PC-9 (cell line): Measurements from ENCODE around the gene PNPLA7. TPM values are rescaled to one million over a fixed set of nuclear protein-coding genes. Genes with fewer than 3 reads are reported as not detected.

Experiments
- BruUV-seq: library from RNA; stranded (reverse); fragments of 400-500 nt; replicated peaks from 2 replicates; lab custom pipeline; 2021; lab: Mats Ljungman, UMichigan
- CTCF ChIA-PET: fragments of 300-600 bp; sonication (Branson Sonifier 250); formaldehyde crosslinking; loops from one replicate; lab custom pipeline; 2022; ENCODE audit warnings: antibody characterized with exemption; lab: Charles Lee
- POLR2A ChIA-PET: fragments of 300-600 bp; sonication (Branson Sonifier 250); formaldehyde crosslinking; loops from one replicate; lab custom pipeline; 2022; ENCODE audit warnings: antibody characterized with exemption; ENCODE audit not compliant: unreplicated experiment; lab: Charles Lee
- DNase-seq, 2 experiments: peaks; one replicate each; pipeline versions ENCODE4 v3.0.0 to v3.0.0-alpha.2; 2015 to 2022; ENCODE audit warnings: mixed read lengths in 1 of 2
- H2AFZ ChIP-seq: fragments of 200-600 bp; sonication (generic); 2 replicates; pipeline ENCODE4 v1.8.1; 2017; ENCODE audit warnings: antibody characterized with exemption
- H3F3A ChIP-seq: fragments of 200-600 bp; sonication (generic); 2 replicates; pipeline ENCODE4 v1.8.1; 2017; ENCODE audit warnings: antibody characterized with exemption, mild to moderate bottlenecking, low read depth; ENCODE audit not compliant: insufficient read depth
- H3K27ac ChIP-seq: fragments of 200-600 bp; sonication (generic); 2 replicates; pipeline ENCODE4 v1.6.1; 2016; ENCODE audit warnings: mixed run types
- H3K27me3 ChIP-seq: fragments of 200-600 bp; sonication (generic); 2 replicates; pipeline ENCODE4 v1.6.1; 2016; ENCODE audit warnings: low read depth, mixed run types; ENCODE audit not compliant: insufficient read depth
- H3K36me3 ChIP-seq: fragments of 200-600 bp; sonication (generic); 2 replicates; pipeline ENCODE4 v1.6.1; 2016; ENCODE audit warnings: low read depth, mixed run types
- H3K4me1 ChIP-seq: fragments of 200-600 bp; sonication (generic); replicated peaks from 2 replicates; pipeline ENCODE4 v1.6.1; 2016; ENCODE audit warnings: mixed run types; ENCODE audit not compliant: insufficient read depth
- H3K4me2 ChIP-seq: fragments of 200-600 bp; sonication (generic); 2 replicates; pipeline ENCODE4 v1.6.1; 2017; ENCODE audit warnings: mixed run types
- H3K4me3 ChIP-seq: fragments of 200-600 bp; sonication (generic); 2 replicates; pipeline ENCODE4 v1.6.1; 2016; ENCODE audit warnings: mixed run types
- H3K79me2 ChIP-seq: fragments of 200-600 bp; sonication (generic); 2 replicates; pipeline ENCODE4 v1.6.1; 2017; ENCODE audit warnings: low read depth, mixed run types
- H3K9me2 ChIP-seq: fragments of 200-600 bp; sonication (generic); 2 replicates; pipeline ENCODE4 v1.8.1; 2017; ENCODE audit warnings: mild to moderate bottlenecking; ENCODE audit not compliant: insufficient read depth
- H3K9me3 ChIP-seq: fragments of 200-600 bp; sonication (generic); 2 replicates; pipeline ENCODE4 v1.8.1; 2016; ENCODE audit warnings: low read depth; ENCODE audit not compliant: insufficient read depth
- H4K20me1 ChIP-seq: fragments of 200-600 bp; sonication (generic); 2 replicates; pipeline ENCODE4 v1.8.1; 2017; ENCODE audit not compliant: insufficient read depth
- EZH2 ChIP-seq: fragments of 200-600 bp; sonication (generic); IDR thresholded peaks from 2 replicates; pipeline ENCODE4 v1.8.0; 2017; ENCODE audit warnings: antibody characterized with exemption, low read depth
- intact Hi-C: fragments of 100-400 bp; cut with micrococcal nuclease; formaldehyde crosslinking; loops from one replicate; pipeline ENCODE4 v1.10.0; 2022; ENCODE audit not compliant: unreplicated experiment
- total RNA-seq: library from RNA; stranded (reverse); gene quantifications from 2 replicates; pipeline ENCODE4 v1.2.3, GENCODE V29; 2021
- TF ChIP-seq, protein P1 (sequence below): fragments of 200-600 bp; sonication (generic); conservative IDR thresholded peaks from 2 replicates; pipeline ENCODE4 v1.6.1; 2017; ENCODE audit warnings: mixed run types, antibody characterized with exemption, mild to moderate bottlenecking, moderate library complexity

Gene PNPLA7
- total RNA-seq, 1 experiment from 2014 or later: 1.9 TPM

DNA sequence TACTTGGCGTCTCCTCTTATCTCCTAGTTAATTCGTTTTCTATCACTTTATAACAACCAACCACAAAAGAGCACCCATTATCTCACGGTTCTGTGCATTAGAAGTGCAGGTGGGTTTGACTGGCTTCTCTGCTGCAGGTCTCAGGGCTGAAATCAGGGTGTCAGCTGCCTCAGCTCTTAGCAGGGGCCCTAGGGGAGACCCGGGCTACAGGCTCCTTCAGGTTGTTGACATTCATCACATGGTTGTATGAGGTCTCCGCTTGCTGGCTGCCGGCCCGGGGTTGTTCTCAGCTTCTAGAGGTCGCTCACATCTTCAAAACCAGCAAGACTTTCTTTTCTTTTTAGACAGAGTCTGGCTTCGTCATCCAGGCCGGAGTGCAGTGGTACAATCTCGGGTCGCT is 43.0 kb upstream of the PNPLA7 start:
- Histone ChIP-seq H3K9me3 (no peaks in the 10 kb centered on the region), H3K27ac (no peak overlapping the region), H3K79me2 (peaks cover 16% of the 10 kb centered on the region), H3K27me3 (no peaks in the 10 kb centered on the region), H3K9me2 (no peaks in the 10 kb centered on the region), H3K4me1 (peaks cover 13% of the 10 kb centered on the region), H3K4me3 (no peak overlapping the region), H3K4me2 (no peak overlapping the region), H3F3A (no peaks in the 10 kb centered on the region), H4K20me1 (peaks cover 12% of the 10 kb centered on the region), H2AFZ (no peak overlapping the region), H3K36me3 (peaks cover 3% of the 10 kb centered on the region; the same call in 1 of the 2 replicates)
- TF ChIP-seq, protein P1, sequence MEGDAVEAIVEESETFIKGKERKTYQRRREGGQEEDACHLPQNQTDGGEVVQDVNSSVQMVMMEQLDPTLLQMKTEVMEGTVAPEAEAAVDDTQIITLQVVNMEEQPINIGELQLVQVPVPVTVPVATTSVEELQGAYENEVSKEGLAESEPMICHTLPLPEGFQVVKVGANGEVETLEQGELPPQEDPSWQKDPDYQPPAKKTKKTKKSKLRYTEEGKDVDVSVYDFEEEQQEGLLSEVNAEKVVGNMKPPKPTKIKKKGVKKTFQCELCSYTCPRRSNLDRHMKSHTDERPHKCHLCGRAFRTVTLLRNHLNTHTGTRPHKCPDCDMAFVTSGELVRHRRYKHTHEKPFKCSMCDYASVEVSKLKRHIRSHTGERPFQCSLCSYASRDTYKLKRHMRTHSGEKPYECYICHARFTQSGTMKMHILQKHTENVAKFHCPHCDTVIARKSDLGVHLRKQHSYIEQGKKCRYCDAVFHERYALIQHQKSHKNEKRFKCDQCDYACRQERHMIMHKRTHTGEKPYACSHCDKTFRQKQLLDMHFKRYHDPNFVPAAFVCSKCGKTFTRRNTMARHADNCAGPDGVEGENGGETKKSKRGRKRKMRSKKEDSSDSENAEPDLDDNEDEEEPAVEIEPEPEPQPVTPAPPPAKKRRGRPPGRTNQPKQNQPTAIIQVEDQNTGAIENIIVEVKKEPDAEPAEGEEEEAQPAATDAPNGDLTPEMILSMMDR: no peak
- TF ChIP-seq EZH2: no peak
- ChIA-PET POLR2A (no interaction called here), CTCF (no interaction called here)
- BruUV-seq: no TSS peak
- intact Hi-C loops: no loop called here
- no peak for DNase-seq

DNA sequence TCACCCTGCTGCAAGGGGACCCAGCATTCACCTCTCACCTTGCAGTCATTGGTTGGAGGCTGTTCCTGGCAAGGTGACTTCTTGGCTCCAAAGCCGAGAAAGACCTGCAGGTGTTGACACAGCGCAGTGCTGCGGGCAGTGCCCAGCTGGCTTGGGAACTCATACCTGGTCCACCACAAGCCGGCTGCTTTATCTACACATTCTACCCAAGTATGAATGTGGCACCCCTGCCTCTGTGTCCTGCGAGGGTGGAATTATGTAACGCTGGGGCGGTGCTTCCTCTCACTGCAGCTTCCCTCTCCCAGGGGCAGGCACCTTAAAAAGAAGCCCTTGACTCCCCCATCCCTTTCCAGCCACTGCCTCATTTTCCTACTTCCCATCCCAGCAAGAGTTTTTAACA is 42.6 kb upstream of the PNPLA7 start:
- no peak overlapping the region for H2AFZ ChIP-seq
- peaks cover 13% of the 10 kb centered on the region for H3K4me1 ChIP-seq
- no peaks in the 10 kb centered on the region for H3K9me3 ChIP-seq
- peaks cover 7% of the 10 kb centered on the region; the same call in 1 of the 2 replicates for H3K36me3 ChIP-seq
- TF ChIP-seq, protein P1: no peak
- TF ChIP-seq EZH2: no peak
- BruUV-seq: no TSS peak
- no peaks in the 10 kb centered on the region for H3F3A ChIP-seq
- H3K79me2 ChIP-seq: peaks cover 18% of the 10 kb centered on the region
- CTCF ChIA-PET: no interaction called here
- peaks cover 12% of the 10 kb centered on the region for H4K20me1 ChIP-seq
- H3K9me2 ChIP-seq: no peaks in the 10 kb centered on the region
- no peaks in the 10 kb centered on the region for H3K27me3 ChIP-seq
- H3K4me3 ChIP-seq: no peak overlapping the region
- POLR2A ChIA-PET: no interaction called here
- no peak for DNase-seq
- no peak overlapping the region for H3K4me2 ChIP-seq
- intact Hi-C loops: no loop called here
- H3K27ac ChIP-seq: no peak overlapping the region

DNA sequence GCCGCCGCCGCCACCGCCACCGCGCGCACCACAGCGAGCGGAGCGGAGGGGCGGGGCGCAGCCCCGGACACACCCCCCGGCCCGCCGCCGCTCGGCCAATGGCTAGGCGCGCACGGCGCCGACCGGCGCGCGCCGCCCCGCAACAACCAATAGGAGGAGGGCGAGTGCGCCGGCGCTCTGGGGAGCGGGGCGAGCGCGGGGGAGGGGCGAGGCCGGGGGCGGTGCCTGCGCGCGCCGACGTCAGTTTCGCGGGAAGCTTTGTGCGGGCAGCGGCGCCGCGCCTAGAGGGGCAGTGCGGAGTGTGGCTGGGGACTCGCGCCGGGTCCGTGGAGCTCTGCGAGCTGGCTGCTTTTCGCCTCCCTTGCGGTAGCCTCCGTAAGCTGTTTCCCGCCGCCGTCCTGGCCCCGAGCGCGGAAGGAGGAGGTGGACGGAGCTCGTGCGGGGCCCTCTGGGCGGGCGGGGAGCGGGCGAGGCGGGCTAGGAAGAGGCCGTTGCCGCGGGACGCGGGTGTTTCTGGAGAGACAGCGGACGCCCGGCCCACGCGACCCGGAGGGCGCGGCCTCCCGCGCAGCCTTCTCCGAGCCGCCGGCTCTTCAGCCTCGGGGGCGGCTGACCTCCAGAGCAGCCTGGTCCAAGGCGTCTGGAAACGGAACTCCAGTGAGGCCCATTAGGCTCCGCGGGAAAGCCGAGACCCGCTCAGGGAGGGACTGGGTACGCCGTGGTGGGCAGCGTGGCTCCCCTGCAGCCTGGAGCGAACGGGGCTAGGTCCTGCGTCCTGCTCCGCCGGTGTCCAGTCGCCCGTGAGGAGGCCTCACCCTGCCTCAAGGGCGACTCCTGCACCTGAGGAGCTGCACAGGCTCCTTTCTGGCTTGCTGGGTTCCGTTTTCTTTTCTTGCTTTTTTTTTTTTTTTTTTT is 40.5 kb upstream of the PNPLA7 start, which contains the start of gene ZMYND19:
Gene ZMYND19, minus strand, starts transcription at position 44 of the 915 bp plus-strand sequence. CDS start 249 bp downstream, outside the sequence.
- H3K9me3 ChIP-seq: no peaks in the 10 kb centered on the region
- peaks cover 8% of the 10 kb centered on the region; the same call in 1 of the 2 replicates for H3K36me3 ChIP-seq
- peaks cover 12% of the 10 kb centered on the region for H4K20me1 ChIP-seq
- no peaks in the 10 kb centered on the region for H3K27me3 ChIP-seq
- H2AFZ ChIP-seq: peak within 1 kb of the TSS; percentile 99
- no peak within 1 kb of the TSS for H3K27ac ChIP-seq
- H3K79me2 ChIP-seq: peaks cover 18% of the 10 kb centered on the region
- intact Hi-C loops: loop anchor here (2.0 kb wide), 2 partner anchors 14 to 28 kb away; partner anchors contain the start of genes ARRDC1 and EHMT1
- no peaks in the 10 kb centered on the region for H3K9me2 ChIP-seq
- TSS peak; percentile 29 for BruUV-seq
- POLR2A ChIA-PET: interaction anchor here (0.5 to 0.7 kb wide), 2 partner anchors 25 to 350 kb away, joined by 6 read pairs; partner anchors contain the start of gene TUBB4B
- peak; percentile 65 to 94 for DNase-seq
- H3K4me1 ChIP-seq: peaks cover 13% of the 10 kb centered on the region
- peak within 1 kb of the TSS; percentile 91 for H3K4me3 ChIP-seq
- no peaks in the 10 kb centered on the region for H3F3A ChIP-seq
- CTCF ChIA-PET: interaction anchor here (0.6 to 1.3 kb wide), 4 partner anchors 14 to 463 kb away, joined by 3 to 8 read pairs (median 4); partner anchors contain the start of genes ARRDC1 and MRPL41
- H3K4me2 ChIP-seq: peak within 1 kb of the TSS; percentile 91
- TF ChIP-seq, protein P1: no peak; the same call in 1 of the 2 replicates
